Measurements from ENCODE around the gene TFPT. TPM values are rescaled to one million over a fixed set of nuclear protein-coding genes. Genes with fewer than 3 reads are reported as not detected.

TFPT gene
- total and polyA plus RNA-seq, 2 donors from 2014 or later, result 19.2 to 31.6 TPM

DNA sequence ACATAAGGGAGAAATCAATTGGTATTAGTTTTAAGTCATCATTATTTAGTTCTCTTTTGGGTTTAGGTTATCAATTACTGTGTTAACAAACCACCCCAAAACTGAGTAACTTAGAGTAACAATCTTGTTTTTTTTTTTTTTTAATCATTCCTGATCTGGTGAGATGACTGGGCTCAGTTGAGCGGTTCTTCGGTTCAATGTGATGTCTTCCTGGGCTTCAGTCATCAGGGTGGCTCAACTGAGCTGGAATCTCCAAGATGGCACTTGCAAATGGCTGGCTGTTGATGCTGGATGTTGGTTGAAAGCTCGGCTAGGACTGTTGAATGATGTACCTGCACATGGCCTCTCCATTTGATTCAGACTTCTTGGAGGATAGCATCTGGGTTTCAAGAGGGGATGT lies 31.0 kb downstream of the TFPT start:
- Histone ChIP-seq H3K4me3 (ENCODE audit: low read length in 3 of 3) (no peak overlapping the region), H3K9ac (ENCODE audit: low read length in 3 of 3) (no peak overlapping the region), H3K27me3 (ENCODE audit: control insufficient read depth, insufficient read depth, low read length) (no peaks in the 10 kb centered on the region), H3K36me3 (ENCODE audit: control insufficient read depth in 2 of 3, insufficient read depth in 3 of 3, low read length in 3 of 3) (no peaks in the 10 kb centered on the region), H3K27ac (ENCODE audit: low read depth in 2 of 2, low read length in 2 of 2) (no peak overlapping the region), H3K4me1 (ENCODE audit: control insufficient read depth in 2 of 3, insufficient read depth in 2 of 3, low read depth in 1 of 3, low read length in 3 of 3) (no peaks in the 10 kb centered on the region), H3K9me3 (ENCODE audit: control insufficient read depth in 2 of 3, insufficient read depth in 1 of 3, low read length in 3 of 3) (peaks cover 0 to 7% (median 7%) of the 10 kb centered on the region in 3 donors)
- TF ChIP-seq, protein P1, sequence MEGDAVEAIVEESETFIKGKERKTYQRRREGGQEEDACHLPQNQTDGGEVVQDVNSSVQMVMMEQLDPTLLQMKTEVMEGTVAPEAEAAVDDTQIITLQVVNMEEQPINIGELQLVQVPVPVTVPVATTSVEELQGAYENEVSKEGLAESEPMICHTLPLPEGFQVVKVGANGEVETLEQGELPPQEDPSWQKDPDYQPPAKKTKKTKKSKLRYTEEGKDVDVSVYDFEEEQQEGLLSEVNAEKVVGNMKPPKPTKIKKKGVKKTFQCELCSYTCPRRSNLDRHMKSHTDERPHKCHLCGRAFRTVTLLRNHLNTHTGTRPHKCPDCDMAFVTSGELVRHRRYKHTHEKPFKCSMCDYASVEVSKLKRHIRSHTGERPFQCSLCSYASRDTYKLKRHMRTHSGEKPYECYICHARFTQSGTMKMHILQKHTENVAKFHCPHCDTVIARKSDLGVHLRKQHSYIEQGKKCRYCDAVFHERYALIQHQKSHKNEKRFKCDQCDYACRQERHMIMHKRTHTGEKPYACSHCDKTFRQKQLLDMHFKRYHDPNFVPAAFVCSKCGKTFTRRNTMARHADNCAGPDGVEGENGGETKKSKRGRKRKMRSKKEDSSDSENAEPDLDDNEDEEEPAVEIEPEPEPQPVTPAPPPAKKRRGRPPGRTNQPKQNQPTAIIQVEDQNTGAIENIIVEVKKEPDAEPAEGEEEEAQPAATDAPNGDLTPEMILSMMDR (IDR thresholded peaks at IDR 0.05; ENCODE audit: borderline replicate concordance, extremely low read depth, insufficient read depth), result no peak
- no peak for FAIRE-seq
- intact Hi-C loops (cut with DNase I), result no loop called here
- DNase-seq, result no peak

DNA sequence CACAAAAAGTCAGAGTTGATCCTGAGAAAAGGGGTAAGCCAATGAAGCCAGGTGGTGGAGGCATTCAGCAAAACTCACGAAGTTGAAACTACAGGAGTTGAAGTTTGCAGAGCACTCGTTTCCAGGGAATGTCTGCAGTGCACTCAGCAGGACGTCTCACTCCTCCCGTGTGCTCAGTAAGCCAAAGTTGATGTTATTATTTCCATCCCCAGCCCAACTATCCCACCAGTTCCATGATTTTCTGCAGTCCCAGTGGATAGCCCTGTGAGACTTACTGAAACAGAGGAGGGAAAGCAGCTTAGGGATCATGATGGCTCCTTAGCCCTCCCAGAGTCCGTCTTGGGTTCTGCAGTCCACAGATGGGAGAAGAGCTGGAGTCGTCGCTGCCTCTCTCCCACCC lies 34.4 kb downstream of the TFPT start, which contains the start of gene TARM1:
Gene TARM1 (minus strand): TSS at position 334 of the 400 bp plus-strand sequence. CDS start 25 bp downstream, at position 309.
- Histone ChIP-seq H3K4me3 (ENCODE audit: low read length in 3 of 3) (no peak within 1 kb of the TSS), H3K9ac (ENCODE audit: low read length in 3 of 3) (no peak within 1 kb of the TSS), H3K27me3 (ENCODE audit: control insufficient read depth, insufficient read depth, low read length) (no peaks in the 10 kb centered on the region), H3K9me3 (ENCODE audit: control insufficient read depth in 2 of 3, insufficient read depth in 1 of 3, low read length in 3 of 3) (peaks cover 0 to 7% (median 7%) of the 10 kb centered on the region in 3 donors), H3K4me1 (ENCODE audit: control insufficient read depth in 2 of 3, insufficient read depth in 2 of 3, low read depth in 1 of 3, low read length in 3 of 3) (no peaks in the 10 kb centered on the region), H3K27ac (ENCODE audit: low read depth in 2 of 2, low read length in 2 of 2) (no peak within 1 kb of the TSS), H3K36me3 (ENCODE audit: control insufficient read depth in 2 of 3, insufficient read depth in 3 of 3, low read length in 3 of 3) (no peaks in the 10 kb centered on the region)
- DNase-seq (peak in 1 of 5 donors; percentile 7), FAIRE-seq (no peak)
- intact Hi-C loops (cut with DNase I), result no loop called here
- TF ChIP-seq, protein P1 (IDR thresholded peaks at IDR 0.05; ENCODE audit: borderline replicate concordance, extremely low read depth, insufficient read depth), result no peak

DNA sequence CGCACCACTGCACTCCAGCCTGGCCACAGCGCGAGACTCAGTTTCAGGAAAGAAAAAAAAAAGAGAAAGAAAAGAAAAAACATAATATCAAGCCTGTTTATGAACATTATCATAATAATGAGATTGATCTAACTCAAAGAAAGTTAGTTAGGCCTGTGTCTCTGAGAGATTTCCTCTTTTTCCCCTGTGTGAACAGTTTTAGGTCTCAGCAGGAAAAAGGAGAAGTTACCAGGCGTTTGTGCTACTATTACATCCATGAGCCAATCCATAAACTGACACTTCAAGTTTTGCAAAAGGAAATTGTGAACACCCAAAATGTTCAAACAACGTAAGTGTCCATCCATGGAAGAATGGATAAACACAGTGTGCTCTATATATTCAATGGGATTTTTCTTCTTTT lies 38.1 kb downstream of the TFPT start:
- DNase-seq (no peak), FAIRE-seq (no peak)
- Histone ChIP-seq H3K36me3 (ENCODE audit: control insufficient read depth in 2 of 3, insufficient read depth in 3 of 3, low read length in 3 of 3) (no peaks in the 10 kb centered on the region), H3K27me3 (ENCODE audit: control insufficient read depth, insufficient read depth, low read length) (no peaks in the 10 kb centered on the region), H3K4me3 (ENCODE audit: low read length in 3 of 3) (no peak overlapping the region), H3K9me3 (ENCODE audit: control insufficient read depth in 2 of 3, insufficient read depth in 1 of 3, low read length in 3 of 3) (peaks cover 0 to 10% (median 4%) of the 10 kb centered on the region in 3 donors), H3K27ac (ENCODE audit: low read depth in 2 of 2, low read length in 2 of 2) (no peak overlapping the region), H3K9ac (ENCODE audit: low read length in 3 of 3) (no peak overlapping the region), H3K4me1 (ENCODE audit: control insufficient read depth in 2 of 3, insufficient read depth in 2 of 3, low read depth in 1 of 3, low read length in 3 of 3) (no peaks in the 10 kb centered on the region)
- TF ChIP-seq, protein P1 (IDR thresholded peaks at IDR 0.05; ENCODE audit: borderline replicate concordance, extremely low read depth, insufficient read depth), result no peak
- intact Hi-C loops (cut with DNase I), result no loop called here

DNA sequence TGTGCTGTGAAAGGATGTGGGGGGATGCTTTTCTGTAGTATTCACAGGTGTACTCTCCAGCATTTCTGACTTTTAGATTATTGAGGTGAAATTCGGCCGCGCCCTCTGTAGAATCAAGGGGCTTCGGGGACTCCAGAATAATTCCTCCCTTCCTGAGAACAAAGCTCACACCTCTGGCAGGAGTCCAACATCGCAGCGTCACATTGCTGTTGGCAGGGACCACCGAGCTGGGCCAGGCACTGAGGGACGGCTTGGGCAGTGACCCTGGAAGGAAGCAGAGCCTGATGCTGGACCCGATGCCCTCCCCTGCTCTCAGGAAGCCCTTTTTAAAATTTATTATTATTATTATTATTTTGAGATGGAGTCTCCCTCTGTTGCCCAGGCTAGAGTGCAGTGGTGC lies 40.6 kb downstream of the TFPT start:
- DNase-seq (peak in 1 of 5 donors; percentile 40), FAIRE-seq (no peak)
- Histone ChIP-seq H3K27ac (ENCODE audit: low read depth in 2 of 2, low read length in 2 of 2) (no peak overlapping the region), H3K36me3 (ENCODE audit: control insufficient read depth in 2 of 3, insufficient read depth in 3 of 3, low read length in 3 of 3) (no peaks in the 10 kb centered on the region), H3K4me1 (ENCODE audit: control insufficient read depth in 2 of 3, insufficient read depth in 2 of 3, low read depth in 1 of 3, low read length in 3 of 3) (no peaks in the 10 kb centered on the region), H3K9me3 (ENCODE audit: control insufficient read depth in 2 of 3, insufficient read depth in 1 of 3, low read length in 3 of 3) (peaks cover 0 to 5% (median 0%) of the 10 kb centered on the region in 3 donors), H3K4me3 (ENCODE audit: low read length in 3 of 3) (no peak overlapping the region), H3K9ac (ENCODE audit: low read length in 3 of 3) (no peak overlapping the region), H3K27me3 (ENCODE audit: control insufficient read depth, insufficient read depth, low read length) (no peaks in the 10 kb centered on the region)
- intact Hi-C loops (cut with DNase I), result no loop called here
- TF ChIP-seq, protein P1 (IDR thresholded peaks at IDR 0.05; ENCODE audit: borderline replicate concordance, extremely low read depth, insufficient read depth), result no peak

Measured in kidney (tissue), 14 donors.